Daoy (cell line): Measurements from ENCODE around the gene SPTLC2. TPM values are rescaled to one million over a fixed set of nuclear protein-coding genes. Genes with fewer than 3 reads are reported as not detected.
"Not testable (repeated sequence)": the region's sequence is repeated elsewhere in the genome, so short reads cannot be mapped to it uniquely, and the experiment has no call there.

Source experiments
- DNase-seq: peaks from one replicate; pipeline ENCODE4 v3.0.0-alpha.2; 2015; ENCODE audit warnings: low read depth
- total RNA-seq: library from RNA; depleted of rRNA; stranded (reverse); fragments of >200 nt; shearing (Covaris generic); gene quantifications from 2 replicates; pipeline ENCODE4 v1.2.3, GENCODE V29; 2014

Gene SPTLC2
- total RNA-seq, 1 experiment from 2014 or later, result 19.5 TPM

DNA sequence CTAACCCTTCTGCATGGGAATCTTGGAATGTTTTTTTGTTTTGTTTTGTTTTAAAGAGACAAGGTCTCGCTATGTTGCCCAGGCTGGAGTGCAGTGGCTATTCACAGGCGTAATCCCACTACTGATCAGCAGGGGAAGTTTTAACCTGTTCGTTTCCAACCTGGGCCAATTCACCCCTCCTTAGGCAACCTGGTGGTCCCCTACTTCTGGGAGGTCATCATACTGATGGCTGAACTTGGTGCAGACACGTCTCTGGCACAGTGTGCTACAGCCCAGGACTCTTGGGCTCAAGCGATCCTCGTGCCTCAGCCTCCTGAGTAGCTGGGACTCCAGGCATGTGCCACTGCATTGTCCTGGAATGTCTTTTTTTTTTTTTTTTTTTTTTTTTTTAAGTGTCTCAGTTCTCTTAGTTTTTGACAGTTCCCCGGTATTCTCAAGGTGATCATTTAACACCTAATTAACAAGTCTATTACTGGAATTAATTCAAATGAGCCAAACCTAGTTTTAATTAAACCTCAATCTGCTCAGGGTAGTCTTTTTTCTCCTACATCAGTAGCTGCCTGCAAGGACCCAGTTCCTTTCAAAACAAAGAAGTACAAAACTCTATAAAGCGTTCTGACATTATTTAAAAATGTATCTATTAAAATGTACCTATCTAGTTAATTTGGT lies 68.8 kb downstream of the SPTLC2 start:
- DNase-seq, result no peak

DNA sequence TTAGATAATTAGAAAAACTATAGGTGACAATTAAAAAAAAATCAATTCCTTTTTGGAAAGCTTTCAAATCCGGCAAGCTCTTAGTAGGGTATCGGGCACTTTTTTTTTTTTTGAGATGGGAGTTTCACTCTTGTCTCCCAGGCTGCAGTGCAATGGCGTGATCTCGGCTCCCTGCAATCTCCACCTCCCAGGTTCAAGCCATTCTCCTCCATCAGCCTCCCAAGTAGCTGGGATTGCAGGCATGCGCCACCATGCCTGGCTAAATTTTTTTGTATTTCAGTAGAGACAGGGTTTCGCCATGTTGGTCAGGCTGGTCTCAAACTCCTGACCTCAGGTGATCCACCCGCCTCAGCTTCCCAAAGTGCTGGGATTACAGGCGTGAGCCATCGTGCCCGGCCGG lies 71.3 kb downstream of the SPTLC2 start:
- not testable (repeated sequence) for DNase-seq

DNA sequence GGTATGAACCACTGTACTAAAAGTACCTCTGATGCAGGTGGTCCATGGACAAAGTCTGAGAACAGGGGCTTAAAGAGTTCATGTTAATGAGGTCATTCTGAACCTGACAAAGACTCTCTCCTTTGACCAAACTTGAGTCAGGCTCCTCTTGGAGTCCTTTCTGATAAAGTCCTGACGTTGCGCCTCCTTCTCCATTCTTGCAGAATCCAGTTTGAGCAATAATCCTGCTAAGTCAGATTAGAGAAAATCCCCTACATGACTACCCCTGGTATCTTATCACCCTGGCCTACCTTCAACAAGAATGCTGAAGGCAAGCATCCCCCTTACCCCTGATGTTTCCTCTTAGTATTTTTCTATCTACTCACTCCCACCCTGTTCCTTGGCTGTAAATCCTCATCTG lies 71.9 kb downstream of the SPTLC2 start:
- DNase-seq, result no peak

DNA sequence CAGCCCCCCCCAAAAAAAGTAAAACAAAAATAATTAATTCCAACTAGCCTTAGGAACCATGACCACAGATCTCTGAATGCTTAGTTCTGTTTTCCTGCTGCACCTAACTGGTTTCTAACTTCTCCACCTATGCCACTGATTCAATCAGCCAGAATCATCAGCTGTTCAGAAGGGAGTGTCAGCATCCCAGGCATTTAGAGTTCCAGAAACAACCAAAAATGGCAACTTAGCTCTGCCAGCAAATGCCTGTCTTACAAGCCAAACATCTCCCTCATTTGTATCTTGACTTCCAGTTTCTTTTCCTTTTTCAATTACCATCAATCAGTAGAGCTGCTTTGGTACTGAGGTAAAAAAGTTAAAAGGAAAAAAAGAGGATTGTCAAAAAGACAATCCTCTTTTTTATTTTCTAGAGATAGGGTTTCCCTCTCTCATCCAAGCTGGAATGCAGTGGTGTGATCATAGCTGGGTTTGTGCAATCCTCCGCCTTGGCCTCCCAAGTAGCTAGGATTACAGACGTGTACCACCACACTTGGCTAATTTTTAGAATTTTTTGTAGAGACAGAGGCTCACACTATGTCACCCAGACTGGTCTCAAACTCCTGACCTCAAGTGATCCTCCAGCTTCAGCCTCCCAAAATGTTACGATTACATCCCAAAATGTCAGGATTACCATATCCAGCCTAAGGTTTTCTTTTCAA lies 72.7 kb downstream of the SPTLC2 start:
- no peak for DNase-seq

DNA sequence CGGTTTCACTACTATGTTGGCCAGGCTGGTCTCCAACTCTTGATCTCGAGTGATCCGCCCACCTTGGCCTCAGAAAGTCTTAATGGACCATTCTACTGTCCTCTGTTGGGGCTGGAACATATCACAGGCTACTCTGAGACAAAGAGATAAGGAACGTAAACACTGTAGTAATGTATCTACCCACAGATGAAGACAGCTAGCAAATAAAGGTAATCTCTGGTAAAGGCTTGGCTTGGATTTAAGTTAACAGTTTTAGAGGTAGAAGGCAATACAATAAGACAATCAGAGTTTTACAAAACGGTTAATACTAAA lies 73.2 kb downstream of the SPTLC2 start:
- DNase-seq, result no peak

DNA sequence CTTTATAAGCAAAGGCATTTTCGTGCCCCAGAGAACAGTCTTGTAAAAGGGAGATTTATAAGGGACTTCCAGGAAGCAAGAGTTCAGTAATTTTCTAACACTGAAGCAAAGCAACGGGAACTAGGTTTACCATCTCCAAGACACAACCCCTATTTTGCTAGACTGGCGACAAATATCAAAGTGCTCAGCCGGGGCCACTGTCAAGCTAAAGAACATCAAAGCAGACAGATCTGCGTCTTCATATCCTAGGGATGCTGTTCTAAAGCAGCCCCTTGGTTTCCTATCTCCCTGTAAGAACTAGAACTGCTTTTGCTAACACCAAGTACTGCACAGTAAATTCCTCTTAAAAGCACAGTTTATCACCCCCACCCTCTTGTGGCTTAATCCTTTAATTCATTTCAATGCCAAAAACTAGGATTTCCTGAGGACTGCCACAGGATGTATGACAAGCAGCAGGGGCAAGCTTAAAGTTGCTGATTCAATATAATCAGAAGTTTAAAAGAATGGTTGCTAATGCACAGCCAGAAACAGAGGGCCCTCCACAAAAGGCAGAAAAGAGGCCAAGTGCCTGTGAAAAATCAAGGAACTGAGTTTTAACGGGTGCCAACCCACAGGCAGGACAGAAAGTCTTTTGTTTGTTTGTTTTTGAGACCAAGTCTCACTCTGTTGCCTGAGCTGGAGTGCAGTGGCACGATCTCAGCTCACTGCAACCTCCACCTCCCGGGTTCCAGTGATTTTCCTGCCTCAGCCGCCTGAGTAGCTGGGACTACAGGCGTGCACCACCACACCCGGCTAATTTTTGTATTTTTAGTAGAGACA lies 73.8 kb downstream of the SPTLC2 start:
- no peak for DNase-seq

DNA sequence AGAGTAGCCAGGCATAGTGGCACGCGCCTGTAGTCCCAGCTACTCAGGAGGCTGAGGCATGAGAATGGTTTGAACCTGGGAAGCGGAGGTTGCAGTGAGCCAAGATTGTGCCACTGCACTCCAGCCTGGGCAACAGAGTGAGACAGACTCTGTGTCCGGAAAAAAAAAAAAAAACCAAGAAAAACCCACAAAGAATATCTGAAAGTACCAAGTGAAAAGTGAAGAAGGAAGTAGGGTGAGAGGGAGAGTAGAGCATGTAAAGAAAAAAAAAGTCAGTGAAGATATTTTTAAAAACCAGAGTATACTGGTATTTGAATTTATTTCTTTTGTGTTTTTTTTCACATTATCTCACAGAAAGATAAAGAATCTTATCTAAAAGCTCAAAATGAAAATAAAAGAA lies 74.5 kb downstream of the SPTLC2 start:
- no peak for DNase-seq

DNA sequence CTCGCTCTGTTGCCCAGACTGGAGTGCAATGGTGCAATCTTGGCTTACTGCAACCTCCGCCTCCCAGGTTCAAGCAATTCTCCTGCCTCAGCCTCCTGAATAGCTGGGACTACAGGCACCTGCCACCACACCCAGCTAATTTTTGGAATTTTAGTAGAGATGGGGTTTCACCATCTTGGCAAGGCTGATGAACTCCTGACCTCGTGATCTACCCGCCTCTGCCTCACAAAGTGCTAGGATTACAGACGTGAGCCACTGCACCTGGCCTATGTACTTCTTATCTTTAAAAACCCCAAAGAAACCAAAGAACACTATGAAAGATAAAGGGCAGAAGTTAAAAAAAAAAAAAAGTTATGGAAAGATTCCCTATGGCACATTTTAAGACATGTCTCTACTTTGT lies 79.5 kb downstream of the SPTLC2 start:
- DNase-seq, result not testable (repeated sequence)

DNA sequence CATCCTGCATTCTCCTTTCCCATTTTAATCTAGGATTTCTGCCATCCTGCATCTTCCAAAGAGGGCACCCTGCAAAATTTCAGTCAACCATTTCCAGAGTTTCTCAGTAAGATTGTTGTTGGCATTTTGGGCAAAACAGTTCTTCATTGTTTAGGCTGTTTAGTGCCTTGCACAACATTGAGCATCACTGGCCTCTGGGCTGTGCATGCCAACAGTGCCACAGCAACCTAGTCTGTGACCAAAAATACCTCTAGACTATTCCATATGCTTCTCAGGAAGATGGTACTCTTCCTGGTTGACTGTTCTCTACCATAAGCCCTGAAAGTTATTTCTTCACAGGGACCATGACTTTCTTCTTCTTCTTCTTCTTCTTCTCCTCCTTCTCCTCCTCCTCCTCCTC lies 85.4 kb downstream of the SPTLC2 start:
- no peak for DNase-seq

DNA sequence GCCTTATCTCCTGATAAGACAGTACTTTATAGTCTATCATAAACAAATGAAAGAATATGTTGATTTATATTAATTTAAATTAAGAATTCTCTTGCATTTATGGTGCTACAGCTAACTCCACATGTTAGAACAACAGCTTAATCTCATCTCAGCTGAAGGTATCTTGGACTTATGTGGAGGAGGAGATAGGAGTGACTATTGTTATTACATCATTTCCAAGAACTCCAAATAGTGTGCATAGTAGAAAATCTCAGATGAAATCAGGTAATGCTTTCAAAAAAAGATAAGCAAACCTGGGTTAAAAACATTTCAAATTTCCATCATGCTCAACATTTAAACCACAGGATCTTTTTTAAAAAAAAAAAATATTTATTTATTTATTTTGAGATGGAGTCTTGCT lies 86.5 kb downstream of the SPTLC2 start:
- no peak for DNase-seq

DNA sequence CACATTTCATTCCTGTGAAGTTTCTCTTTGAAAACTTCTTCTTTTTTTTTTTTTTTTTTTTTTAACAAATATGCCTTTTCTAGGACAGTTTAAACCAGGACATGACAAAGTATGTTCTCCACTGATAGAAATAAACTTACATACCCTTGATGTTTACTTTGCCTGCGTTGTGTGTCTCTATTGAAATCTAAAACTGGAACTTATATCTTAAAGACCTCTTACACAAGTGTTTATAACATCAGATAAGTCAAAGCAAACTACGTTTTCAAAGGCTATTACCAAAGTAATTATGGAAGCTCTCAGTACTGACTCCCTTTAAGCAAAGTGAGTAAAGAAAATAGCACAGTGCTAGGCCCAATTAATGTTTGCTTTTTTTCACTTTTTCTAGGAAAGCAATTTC lies 87.2 kb downstream of the SPTLC2 start:
- DNase-seq, result no peak

DNA sequence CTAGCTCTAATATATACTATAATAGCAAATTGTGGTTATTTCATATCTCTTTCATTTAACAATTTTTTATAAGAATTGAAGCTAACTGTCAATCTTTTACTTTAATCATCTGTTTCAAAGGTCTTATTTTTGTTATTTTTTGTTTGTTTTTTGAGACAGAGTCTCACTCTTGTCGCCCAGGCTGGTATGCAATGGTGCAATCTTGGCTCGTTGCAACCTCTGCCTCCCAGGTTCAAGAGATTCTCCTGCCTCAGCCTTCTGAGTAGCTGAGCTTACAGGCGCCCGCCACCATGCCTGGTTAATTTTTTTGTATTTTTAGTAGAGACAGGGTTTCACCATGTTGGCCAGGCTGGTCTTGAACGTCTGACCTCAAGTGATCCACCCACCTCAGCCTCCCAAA lies 87.7 kb downstream of the SPTLC2 start:
- not testable (repeated sequence) for DNase-seq

DNA sequence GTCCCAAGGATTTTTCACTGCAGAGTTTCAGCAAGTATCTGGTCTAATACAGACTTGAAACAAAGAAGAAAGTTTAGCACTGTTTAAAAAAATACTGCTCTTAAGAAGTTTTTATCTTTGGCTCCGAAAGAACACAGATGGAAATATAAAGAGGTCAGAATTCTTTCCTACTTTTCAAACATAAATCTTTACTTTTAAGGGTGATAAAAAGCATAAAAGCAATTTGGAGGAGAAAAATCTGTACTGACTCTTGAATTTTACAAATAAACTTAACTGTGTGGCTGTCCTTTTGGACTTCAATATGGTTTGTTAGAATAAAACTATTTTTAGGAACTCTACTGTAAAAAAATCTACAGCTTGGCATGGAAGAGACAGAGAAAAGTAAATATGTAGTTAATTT lies 90.2 kb downstream of the SPTLC2 start:
- no peak for DNase-seq

DNA sequence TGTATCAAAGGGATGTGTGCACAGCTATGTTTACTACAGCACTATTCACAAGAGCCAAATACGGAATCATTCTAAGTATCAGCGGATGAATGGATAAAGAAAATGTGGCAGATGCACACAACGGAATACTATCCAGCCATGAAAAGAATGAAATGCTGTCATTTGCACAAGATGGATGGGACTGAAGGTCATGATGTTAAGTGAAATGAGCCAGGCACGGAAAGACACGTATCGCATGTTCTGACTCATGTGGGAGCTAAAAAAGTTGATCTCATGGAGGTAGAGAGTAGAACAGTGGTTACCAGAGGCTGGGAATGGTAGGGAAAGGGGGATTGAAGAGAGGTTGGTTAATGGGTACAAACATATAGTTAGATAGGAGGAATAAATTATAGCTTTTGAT lies 91.9 kb downstream of the SPTLC2 start:
- DNase-seq, result no peak

DNA sequence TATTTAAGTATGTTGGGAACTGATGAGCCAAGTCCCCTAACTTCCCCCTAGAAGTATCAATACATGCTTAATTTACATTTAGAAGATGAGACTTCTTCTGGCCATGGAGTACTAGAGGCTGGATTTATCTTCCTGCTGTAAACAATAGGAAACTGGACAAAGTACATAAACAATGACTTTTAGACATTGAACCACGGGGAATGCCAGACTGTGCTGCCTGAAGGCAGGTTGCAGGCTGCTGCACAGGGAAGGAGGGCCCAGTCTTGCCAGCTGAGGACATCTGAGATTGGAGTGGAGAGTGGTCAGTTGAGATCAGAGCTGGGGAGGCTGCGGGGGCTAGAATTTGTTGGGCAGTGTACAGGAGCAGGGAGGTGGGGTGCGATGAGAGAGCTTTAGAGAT lies 93.3 kb downstream of the SPTLC2 start:
- no peak for DNase-seq

DNA sequence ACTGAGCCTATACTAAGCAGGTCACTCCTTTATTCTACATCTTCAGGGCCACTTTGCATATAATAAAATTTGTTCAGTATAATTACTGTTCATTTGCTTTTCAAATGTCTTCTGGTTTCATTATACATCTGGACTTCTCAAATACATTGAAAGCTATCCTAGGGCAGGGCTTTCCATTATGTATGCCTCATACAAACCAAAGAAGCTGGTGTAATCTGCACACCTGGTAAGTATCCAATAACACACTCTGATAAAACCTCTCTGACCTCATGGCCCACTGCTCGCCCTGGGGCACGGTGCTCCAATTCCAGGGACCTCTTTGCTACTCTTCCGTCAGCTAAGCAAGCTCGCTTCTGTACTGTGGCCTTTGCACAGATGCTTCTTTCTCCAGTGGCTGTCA lies 95.9 kb downstream of the SPTLC2 start:
- DNase-seq, result no peak

DNA sequence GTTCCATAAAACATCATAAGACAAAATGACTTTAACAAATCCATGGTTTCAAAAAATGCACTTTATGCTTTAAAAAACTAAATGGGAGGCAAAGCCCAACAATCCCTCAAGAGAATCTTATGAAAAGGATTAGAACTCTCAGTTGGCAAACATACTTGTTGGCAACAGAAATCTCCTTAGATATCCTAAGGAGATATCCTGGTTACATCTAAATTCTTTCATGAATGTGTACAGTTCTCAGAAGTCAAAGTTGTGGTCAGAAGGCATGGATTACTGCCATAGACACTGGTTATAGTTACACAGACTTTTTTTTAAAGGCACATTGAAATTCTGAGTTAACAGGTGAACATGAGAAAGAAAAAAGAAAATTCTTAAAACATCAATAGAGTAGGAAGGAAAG lies 100.3 kb downstream of the SPTLC2 start:
- DNase-seq, result no peak

DNA sequence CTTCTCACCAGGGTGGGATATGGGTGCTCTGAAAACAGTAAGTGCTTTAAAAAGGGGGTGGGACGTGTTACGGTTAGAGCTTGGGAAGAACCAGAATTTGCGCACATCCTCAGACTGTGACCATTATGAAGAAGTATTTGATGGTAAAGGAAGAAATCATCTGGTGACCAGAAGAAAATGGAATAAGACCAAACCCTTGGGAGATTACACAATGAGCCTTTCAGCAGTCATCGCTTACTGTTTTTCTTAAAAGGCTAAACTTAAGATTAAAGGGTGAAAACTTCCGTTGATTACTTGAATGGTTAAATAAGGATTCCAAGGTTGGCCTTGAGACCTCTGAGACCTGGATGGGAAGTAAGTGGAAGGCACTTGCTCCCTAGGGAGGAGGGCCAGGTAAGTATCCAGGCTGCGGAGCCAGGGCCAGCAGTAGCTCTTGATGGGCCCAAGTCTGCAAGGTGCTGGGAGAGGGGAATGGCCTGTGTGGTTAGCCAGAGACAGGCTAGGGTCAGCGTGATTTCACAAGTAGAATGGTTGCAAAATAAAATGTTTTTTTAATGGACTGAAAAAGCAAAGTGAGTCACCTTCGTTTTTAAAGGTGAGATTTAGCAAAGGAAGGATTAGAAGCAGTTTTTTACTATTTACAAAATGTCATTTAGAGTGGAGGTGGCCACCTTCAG lies 104.8 kb downstream of the SPTLC2 start:
- no peak for DNase-seq

DNA sequence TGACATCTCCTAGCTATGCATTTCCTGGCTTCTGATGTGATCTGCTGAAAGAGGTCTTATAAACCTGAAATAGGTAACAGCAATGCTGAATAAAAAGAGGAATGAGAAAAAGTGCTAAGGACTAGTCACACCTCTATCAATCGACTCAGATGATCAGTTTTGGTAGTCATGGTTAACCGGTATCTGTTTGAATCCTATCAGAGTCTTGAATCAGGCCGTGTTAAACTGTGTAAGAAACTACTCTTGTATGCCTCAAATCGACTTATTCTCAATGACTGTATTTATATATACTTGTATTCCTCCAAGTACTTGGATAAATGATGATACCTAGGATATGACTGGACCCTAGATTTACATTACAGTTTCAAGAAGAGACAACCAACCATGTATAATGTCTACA lies 107.1 kb downstream of the SPTLC2 start:
- DNase-seq, result no peak

DNA sequence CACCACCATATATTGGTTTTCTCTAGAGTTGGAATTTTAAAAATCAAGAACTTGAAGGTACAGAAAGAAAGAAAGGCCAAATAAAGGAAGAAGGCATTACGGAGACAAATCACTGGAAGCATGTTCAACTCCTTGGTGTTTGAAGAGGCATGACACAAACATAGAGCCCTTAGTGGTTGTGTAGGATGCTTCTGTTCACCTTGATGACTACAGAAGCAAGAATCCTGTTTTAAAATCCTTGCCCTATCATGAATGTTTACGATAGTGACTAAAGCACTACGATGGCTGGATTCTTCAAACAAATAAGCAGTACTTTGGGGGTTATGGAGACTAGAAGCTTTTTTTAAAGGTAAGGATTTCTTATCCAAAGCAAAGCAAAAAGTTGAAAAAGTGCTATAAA lies 107.6 kb downstream of the SPTLC2 start:
- DNase-seq, result no peak

DNA sequence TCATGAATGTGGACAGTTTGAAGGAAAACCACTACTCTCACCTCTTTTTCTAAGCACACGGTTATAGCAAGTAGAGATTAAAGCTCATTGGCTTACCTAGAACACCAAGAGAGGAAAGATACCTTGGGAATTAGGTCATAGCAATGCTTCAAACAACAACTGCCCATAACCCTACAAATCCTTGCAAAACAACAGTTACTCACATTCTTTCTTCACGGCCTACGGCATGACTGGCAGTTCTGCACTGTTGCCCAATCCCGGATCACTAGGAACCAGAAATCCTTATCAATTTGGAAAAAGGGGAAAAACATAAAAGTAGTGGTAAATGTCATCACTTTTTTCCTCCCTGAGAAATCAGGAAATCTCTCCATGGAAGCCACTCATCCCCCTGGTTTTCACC lies 108.2 kb downstream of the SPTLC2 start:
- DNase-seq, result no peak

DNA sequence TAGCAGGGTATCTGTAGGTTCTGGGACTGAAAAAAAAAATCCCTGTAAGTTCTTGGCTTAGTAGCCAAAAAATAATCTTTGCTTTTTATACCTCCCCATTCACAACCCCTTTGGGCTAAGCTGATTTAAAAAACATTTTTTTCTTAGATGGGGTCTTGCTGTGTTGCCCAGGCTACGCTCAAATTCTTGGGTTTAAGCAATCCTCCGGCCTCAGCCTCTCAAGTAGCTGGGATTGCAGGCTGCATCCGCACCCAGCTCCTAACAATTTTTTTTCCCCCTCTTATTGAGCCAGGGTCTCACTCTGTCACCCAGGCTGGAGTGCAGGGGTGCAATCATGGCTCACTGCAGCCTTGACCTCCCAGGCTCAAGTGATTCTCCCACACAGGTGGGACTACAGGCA lies 108.7 kb downstream of the SPTLC2 start:
- DNase-seq, result no peak

DNA sequence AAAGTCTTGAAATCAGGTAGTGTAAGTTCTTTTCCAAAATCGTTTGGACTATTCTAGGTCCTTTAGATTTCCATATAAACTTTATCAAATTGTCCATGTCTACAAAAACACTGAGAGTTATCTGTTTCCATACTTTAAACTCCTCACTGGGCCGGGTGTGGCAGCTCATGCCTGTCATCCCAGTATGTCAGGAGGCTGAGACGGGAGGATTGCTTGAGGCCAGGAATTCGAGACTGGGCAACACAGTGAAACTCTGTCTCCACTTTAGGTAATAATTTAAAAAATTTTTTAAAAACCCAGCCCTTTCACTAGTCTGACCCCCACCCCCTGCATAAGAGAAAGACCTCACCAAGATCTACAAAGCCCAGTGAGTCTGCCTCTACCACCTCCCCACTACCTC lies 111.4 kb downstream of the SPTLC2 start:
- no peak for DNase-seq
